Measurements from ENCODE around the gene PLA2G6.
"Not testable (repeated sequence)": the region's sequence is repeated elsewhere in the genome, so short reads cannot be mapped to it uniquely, and the experiment has no call there.

The PLA2G6 gene

DNA sequence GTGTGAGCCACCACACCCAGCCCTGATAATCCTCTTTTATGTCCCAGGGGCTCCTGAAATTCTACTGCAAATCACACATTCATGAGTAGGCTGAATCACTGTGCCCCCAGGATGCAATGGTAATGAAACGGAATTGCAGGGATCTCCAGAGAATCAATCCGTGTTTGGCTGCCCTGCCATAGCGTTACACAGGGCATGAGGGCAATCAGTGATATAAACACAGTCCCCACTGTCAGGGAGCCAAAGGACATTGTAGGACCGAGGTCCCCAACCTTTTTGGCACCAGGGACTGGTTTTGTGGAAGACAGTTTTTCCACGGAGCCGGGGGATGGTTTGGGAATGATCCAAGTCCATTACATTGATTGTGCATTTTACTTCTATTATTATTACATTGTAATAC, 9.0 kb upstream of the PLA2G6 start:
- no peak for DNase-seq (ENCODE audit: low read depth, low spot score)

DNA sequence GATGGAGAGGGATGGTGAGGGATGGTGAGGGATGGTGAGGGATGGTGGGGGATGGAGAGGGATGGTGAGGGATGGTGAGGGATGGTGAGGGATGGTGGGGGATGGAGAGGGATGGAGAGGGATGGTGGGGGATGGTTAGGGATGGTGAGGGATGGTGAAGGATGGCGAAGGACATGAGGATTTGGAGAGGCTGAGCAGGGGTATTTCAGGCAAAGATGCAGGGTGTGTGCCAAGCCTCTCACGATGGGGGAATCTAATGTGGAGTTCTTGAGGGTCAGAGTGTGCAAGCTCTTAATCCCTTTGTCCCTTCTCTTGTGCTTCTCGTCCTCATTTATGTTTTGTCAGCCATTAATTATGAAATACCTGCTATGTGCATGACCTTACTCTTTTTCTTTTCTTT, 7.5 kb upstream of the PLA2G6 start:
- DNase-seq (ENCODE audit: low read depth, low spot score) = no peak

DNA sequence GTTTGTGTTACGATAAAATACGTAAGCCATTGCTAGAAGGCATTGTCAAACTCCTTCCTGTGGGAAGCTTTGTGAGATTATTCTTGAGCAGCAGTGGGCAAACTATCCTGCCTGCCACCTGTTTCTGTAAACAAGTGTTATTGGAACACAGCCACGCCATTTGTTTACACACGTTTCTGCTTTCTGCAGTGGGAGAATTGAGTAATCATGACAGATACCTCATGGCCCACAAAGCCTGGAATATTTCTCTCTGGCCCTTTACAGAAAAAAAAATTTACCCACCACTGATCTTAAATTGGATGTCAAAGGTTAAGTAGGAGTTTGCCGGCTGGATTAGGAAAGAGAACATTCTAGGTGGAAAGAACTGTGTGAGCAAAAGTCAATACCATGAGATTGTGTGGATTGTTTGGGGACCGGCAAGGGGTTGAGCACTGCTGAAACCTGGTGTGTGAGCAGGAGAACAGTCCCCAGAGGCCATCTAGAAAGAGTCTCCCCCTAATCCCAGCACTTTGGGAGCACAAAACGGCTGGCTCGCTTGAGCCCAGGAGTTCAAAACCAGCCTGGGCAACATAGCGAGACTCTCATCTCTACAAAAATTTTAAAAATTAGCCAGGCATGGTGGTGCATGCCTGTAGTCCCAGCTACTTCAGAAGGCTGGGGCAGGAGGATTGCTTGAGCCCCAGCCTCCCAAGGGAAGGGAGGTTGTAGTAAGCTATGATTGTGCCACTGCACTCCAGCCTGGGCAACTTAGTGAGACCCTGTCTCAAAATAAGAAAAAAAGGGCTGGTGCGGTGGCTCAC, 6.0 kb upstream of the PLA2G6 start:
- no peak for DNase-seq (ENCODE audit: low read depth, low spot score)

DNA sequence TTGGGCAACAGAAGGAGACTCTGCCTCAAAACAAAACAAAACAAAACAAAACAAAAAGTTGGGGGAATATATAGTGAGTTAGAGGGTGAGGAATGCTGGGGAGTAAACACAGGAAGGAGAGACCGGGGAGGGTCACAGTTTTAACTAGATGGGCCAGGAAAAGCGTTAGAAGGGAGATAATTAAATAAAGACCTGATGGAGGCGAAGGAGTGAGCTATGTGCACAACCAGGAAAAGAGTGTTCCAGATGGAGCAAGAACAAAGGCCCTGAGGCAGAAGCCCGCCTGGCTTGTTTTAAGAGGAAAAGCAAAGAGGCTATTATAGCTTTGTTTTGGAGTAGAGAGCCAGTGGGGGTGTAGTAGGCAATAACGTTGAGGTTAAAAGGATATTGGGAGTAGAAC, 4.8 kb upstream of the PLA2G6 start:
- DNase-seq (ENCODE audit: low read depth, low spot score) = no peak

DNA sequence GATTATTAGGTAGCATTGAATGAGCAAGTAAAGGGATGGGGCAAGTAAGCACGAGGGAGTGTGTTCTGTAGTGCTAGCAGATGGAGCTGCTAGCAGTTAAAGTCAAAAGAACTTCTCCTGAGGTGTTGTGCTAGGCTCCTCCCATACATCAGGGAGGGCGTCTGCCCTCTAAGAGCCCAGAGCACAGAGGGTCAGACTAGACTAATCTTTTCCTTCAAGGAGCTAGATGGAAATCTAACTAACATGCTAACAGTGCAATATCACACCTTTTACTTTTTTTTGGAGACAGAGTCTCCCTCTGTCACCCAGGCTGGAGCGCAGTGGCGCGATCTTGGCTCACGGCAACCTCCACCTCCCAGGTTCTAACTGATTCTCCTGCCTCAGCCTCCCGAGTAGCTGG, 3.2 kb upstream of the PLA2G6 start:
- no peak for DNase-seq (ENCODE audit: low read depth, low spot score)

DNA sequence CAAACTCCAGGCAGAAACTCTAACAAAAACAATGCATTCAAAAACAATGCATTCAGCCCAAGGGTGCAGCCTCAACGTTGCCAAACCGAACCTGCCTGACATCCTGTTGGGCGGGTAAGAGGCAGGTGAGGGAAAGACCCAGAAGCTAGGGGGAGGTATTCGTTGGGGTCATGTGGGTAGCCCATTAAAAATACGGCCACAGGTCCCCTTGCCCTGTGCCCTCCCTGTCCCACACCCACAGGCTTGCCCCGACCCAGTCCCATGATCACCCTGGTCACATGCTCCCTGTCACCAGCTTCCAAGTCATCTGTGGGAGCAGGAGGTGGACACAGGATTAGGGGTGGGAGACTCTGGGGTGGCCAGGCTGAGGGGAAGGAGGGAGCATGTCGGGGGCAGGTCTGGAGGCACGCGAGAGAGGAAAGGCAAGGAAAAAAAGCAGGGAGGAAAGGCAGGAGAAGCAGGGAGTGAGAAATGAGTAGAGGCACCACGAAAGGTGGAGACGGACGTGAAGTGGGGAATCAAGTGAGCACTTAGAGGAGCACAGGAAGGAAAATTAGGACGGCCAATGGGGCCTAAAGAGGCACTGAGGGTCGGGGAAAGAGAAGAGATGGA, 683 bp downstream of the PLA2G6 start:
- no peak for DNase-seq (ENCODE audit: low read depth, low spot score)

DNA sequence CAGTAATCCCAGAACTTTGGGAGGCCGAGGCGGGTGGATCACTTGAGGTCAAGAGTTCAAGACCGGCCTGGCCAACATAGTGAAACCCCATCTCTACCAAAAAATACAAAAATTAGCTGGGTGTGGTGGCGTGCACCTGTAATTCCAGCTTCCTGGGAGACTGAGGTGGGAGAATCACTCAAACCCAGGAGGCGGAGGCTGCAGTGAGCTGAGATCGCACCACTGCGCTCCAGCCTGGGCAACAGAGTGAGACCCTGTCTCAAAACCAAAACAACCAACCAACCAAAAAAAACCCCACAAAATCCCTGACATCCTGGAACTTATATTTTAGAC, 3.1 kb downstream of the PLA2G6 start:
- DNase-seq (ENCODE audit: low read depth, low spot score) = not testable (repeated sequence)

DNA sequence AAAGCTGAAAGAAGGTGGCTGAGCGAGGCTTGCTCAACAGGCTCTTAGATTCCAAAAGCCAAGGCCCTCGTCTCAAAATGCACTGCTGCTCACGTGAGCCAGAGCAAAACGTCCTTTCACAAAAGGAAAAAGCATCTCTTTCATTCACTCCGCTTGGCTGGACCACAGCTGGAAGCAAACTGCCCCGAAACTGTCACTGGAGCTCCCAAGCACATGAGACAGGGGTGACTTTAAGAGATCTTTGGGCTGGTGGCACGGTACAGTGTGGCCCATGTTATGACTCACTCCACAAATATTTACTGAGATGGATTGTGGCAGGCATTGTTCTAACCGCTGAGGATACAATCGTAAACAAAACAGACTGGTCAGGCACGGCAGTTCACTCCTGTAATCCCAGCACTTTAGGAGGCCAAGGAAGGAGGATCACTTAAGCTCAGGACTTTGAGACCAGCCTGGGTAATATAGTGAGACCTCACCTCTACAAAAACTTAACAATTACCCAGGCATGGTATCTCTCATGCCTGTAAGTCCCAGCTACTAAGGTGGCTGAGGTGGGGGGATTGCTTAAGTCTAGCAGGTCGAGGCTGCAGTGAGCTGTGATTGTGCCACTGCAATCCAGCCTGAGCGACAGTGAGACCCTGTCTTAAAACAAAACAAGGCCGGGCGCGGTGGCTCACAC, 3.6 kb downstream of the PLA2G6 start:
- no peak for DNase-seq (ENCODE audit: low read depth, low spot score)

DNA sequence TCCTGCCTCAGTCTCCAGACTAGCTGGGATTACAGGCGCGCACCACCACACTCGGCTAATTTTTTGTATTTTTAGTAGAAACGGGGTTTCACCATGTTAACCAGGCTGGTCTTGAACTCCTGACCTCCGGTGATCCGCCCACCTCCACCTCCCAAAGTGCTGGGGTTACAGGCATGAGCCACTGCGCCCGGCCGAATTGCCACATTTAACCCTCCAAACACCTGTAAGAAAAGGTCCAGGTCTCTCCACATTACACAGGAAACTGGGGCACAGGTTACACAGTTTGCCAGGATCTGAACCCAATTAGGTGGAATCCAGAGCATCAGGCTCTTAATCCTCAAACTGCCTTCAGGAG, 4.1 kb downstream of the PLA2G6 start:
- DNase-seq (ENCODE audit: low read depth, low spot score) = not testable (repeated sequence)

DNA sequence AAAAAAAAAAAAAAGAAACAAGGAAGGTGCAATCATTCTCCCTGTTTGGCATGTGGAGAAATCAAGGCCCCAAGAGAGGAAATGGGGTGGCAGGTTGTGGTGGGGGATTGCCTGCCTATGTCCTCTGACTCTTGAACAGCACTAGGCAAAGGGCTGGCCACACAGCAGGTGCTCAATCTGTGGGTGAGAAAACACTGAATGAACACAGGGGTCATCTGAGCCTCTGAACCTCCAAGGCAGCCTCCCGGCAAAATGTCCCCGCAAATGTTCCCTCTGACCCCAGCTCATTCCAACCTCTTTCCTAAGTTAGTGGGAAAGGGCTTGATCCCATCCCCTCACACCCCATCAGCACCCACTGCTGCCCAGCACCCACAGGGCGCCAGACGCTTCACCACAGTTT, 4.6 kb downstream of the PLA2G6 start:
- DNase-seq (ENCODE audit: low read depth, low spot score) = no peak

DNA sequence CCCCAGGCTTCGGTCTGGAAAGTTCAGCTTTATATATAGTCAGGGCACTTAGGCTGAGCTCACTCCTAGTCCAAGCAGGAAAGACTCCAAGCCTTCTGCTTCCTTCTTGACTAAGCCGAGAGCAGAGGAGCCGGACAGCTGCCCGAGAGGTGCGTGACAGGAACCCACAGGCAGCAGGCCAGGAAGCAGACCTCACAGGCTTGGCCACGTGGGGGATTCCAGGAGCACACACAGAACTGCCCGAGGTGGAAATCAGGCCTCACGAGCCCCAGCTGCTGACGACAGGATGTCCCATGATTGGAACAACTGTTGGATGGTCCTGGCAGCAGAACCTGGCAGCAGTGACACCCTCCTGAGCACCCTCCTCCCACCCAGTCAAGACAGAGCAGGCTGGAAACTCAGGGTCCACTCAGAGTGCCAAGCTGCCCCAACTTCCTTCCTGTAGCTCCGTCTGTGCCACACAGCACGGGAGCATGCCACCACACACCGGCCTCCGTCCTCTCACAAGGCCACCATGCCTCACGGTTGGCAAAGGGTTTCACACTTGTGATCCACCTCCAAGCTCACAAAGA, 5.4 kb downstream of the PLA2G6 start:
- DNase-seq (ENCODE audit: low read depth, low spot score) = no peak

DNA sequence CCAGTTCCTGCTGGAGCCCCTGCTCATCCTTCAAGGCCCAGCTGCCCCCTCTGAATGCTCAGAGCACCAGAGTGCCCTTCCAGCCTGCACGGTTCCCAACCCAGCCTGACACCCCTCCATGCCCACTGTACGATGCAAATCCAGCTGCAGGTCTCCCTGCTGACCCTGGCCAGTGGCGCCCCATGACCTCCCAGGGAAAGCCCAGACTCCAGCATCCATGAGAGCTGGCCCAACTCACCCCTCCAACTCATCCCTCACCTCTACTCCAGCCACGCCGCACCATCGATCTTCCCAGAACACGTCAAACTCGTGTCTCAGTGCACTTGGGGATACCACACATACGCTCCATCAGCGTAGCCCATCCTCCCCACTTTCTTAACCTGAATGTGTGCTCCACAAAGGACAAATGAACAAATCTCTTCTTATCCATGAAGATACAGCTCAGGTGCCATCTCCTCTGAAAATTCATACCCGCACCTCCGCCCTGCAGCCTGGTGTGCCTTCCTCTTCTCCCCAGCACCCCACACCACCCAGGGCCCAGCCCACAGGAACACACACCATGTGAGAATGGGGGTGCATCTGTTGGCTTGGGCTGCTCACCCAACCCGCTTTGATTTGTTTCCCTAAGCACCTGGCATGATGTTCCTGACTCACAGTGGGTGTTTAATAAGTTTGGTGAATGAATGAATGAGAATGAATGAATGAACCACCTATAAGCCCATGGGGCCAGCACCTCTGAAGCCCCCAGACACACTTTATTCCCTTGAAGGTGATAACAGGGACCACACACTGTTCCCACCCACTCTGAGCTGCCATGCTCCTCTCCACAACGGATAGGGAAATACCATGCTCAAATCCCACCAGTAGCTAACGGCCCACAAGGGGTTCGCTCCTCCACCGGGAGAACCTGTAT, 6.2 kb downstream of the PLA2G6 start:
- no peak for DNase-seq (ENCODE audit: low read depth, low spot score)

DNA sequence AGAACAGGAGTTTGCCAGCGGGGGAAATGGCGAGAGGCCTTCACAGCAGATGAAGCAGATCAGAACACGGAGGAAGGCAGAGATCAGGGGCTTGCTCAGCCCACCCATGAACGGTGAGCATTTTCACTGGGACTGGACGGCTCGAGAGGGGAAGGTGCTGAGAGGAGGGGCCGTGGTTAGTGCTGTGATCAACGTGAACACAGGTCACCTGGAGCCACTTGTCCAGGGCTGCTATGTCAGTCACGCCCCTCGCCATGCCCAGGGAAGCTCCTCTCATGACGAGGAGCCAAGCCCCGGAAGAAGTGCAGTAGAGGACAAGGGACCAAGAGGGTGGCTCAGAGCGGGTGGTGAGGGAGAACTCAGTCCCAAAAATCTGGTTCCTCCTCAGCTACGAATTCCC, 7.0 kb downstream of the PLA2G6 start:
- no peak for DNase-seq (ENCODE audit: low read depth, low spot score)

DNA sequence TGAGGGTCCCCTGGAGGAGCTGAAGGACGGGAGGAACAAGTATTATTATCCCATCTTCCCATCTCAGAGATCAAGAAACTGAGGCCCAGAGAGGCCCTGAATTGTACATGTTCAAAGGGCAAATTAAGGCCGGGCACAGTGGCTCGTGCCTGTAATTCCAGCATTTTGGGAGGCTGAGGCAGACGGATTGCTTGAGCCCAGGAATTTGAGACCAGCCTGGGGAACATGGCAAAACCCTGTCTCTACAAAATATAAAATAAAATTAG, 8.1 kb downstream of the PLA2G6 start:
- DNase-seq (ENCODE audit: low read depth, low spot score) = no peak

DNA sequence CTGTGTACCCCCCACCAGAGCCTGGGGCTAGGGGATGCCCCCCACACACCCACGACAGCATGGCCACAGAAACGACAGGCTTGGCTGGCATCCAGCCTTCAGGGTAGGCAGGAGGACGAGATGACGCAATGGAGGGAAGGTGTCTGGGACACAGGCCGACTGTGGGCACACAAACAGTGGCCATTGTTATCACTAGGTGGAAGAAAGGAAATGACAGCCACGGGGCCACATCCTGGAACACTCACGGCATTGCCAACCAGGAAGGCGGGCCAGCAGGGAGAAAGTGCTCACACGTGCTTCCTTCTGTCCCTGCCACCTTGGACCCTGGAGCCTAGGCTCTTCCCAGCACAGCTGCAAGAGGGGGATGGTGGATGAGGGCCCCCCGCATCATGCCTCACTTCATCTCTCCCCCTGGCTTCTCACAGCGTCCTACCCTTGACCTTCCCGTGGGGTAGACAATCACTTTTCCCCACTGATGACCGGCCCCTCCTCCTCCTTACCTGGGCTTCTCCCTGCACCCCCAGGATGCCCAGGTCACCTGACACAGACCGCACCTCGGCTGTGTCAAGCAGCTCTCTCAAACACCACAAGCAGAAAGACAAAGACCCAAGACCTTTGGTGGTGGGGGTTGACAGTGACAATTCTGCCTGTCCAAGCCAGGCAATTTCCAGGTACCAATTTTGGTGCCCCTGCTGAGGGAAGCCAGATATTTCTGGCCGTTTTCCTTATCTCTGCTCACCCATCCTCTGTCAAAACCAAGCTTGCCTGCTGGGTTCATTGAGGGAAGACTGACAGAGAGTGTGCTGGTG, 8.6 kb downstream of the PLA2G6 start:
- no peak for DNase-seq (ENCODE audit: low read depth, low spot score)

DNA sequence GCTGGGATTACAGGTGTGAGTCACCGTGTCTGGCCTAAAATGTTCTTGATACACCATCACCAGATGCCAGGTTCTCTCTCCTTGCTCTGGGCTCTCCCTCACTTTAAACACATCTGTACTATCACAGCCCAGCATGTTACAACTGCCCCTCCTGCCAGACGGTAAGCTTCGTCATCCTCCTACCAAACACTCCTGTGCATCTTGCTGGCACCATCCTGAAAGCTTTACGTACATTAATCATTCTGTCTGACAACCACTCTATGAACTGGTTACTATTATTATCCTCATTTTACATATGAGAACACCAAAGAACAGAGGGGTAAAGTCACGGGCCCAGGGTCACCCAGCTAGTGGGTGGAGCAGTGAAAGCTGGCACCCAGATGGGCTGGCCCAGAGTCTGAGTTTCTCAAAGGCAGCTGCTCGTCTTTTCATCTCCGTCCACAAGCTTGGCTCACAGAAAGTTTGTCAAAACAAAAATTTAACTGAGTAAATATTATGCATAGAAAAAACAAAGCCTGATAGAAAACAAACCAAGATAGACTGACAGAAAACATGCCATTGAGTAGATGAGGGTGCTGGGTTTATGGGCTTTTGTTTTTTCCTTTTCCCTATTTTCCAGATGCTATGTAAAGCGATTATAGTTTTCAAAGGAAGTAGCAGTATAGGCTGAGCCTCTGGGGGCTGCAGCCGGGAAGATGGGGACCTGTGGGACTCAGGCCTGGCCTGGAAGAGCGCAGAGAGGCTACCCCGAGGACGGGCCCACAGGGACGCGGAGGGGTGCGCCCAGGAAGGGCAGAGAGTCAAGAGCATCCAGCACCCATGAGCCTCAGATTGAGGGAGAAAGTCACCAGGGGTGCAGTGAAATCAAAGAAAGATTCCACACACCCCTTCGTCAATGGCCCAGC, 9.5 kb downstream of the PLA2G6 start:
- no peak for DNase-seq (ENCODE audit: low read depth, low spot score)

DNA sequence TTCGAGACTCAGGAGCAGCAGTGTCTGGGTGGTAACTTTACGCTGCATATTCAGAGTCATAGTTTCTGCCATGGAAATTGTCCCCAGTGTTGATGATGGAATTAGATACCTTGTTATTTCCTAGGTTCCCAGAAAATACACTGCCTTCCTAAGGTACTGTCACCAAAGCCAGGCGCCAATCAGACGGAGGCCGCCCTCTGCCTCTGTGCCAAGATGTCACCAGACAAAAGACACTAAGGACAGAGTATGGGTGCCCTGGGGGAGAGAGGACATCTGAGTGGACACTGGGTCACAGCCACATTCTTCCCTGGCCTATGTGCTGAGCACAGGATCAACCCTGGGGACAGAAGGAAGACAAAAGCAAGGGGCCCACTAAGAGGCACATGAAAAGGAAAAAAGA, 11.2 kb downstream of the PLA2G6 start:
- DNase-seq (ENCODE audit: low read depth, low spot score) = no peak

DNA sequence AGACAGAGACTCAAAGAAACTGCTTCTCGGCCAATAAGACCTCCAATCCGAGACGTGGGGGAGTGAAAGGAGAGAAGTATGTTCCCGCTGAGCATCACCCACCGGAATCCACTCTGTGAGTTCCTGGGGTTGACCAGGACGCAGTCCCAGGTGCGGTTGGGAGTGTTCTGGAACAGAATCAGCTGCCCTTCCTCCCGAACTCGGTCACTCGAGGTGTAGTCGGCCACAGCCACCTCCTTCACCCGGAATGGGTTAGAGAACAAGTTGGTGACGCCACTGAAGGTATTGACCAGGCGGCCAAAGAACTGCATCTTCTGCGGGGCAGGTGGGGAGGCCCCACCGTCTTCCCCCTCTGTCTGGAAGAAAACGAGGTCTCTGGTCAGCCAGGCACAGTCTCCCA, 12.5 kb downstream of the PLA2G6 start:
- DNase-seq (ENCODE audit: low read depth, low spot score) = no peak

DNA sequence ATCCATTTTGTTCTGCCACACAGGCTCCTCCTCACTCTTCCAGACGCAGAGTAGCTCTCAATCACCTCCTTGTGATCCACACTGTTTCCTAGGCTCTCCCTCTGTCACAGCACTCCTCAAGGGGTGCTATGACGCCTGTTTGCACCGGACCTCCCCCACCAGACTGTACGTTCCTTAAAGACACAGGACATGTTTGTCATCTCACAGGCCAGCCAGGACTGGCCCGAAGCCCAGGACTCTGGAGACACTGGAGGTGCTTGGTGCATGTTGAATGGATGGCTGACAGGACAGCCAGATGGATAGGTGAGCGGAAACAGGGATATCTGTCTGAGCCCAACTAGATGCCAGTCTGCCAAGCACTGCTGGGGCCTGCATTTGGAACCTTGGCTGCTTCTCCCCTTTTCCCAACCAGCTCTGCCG, 13.6 kb downstream of the PLA2G6 start:
- DNase-seq (ENCODE audit: low read depth, low spot score) = no peak

DNA sequence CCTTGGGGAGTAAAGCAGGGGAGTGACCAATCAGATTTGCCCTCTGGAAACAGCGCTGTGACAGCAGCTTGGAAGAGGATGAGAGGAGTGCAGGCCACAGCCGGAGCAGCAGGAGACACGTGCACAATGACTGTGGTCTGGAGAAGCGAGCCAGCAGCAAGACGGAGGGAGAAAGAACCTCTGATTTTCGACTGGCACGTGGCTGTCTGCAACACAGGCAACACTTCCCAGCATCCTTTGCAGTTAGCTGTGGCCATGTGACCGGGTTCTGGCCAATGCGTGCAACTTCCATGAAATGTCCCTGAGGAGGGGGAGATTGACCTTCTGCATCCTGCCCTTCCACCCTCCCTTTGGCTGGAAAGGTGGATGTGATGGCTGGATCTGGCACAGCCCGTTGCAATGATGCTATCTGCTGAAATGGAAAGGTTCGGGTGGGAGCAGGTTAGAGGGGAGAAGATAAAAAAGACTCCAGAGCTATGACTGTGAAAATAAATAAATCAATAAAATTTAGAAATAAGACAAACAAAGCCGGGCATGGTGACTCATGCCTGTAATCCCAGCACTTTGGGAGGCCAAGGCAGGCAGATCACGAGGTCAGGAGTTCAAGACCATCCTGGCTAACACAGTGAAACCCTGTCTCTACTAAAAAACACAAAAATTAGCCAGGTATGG, 15.6 kb downstream of the PLA2G6 start:
- DNase-seq (ENCODE audit: low read depth, low spot score) = no peak

Data from activated CD4-positive, CD25-positive, alpha-beta regulatory T cell treated with anti-CD3 and anti-CD28 coated beads, Interleukin-2, amount 50 U/mL, for 16 hours (primary cell).